Astrocyte (in vitro differentiated cells and primary cell): ENCODE results near the gene MCTP1. TPM values are rescaled to one million over a fixed set of nuclear protein-coding genes. Genes with fewer than 3 reads are reported as not detected.

Experiments used
- DNase-seq: peaks from one replicate; pipeline ENCODE4 v3.0.0-alpha.2; 2010; ENCODE audit warnings: low read depth
- FAIRE-seq: peaks from 2 replicates; lab custom pipeline; 2011; peaks lifted over from hg19 to GRCh38; lab: Jason Lieb, UNC
- H2AFZ ChIP-seq: 2 replicates; pipeline ENCODE4 v1.6.0; 2012; ENCODE audit warnings: low read depth, low read length, inconsistent platforms
- H3K27ac ChIP-seq: 2 replicates; pipeline ENCODE4 v1.5.1; 2011; ENCODE audit warnings: low read depth, low read length, inconsistent platforms
- H3K27me3 ChIP-seq: 2 replicates; pipeline ENCODE4 v1.6.0; 2011; ENCODE audit warnings: low read length, inconsistent platforms; ENCODE audit not compliant: insufficient read depth
- H3K36me3 ChIP-seq: 2 replicates; pipeline ENCODE4 v1.5.1; 2011; ENCODE audit warnings: low read length, inconsistent platforms; ENCODE audit not compliant: insufficient read depth
- H3K4me1 ChIP-seq: 2 replicates; pipeline ENCODE4 v1.5.1; 2011; ENCODE audit warnings: low read length, inconsistent platforms; ENCODE audit not compliant: insufficient read depth
- H3K4me2 ChIP-seq: 2 replicates; pipeline ENCODE4 v1.6.0; 2012; ENCODE audit warnings: low read length, inconsistent platforms
- H3K4me3 ChIP-seq: 2 replicates; pipeline ENCODE4 v1.5.1; 2011; ENCODE audit warnings: low read depth, mild to moderate bottlenecking, low read length, inconsistent platforms; ENCODE audit not compliant: insufficient read depth
- H3K79me2 ChIP-seq: 2 replicates; pipeline ENCODE4 v1.6.0; 2012; ENCODE audit warnings: mild to moderate bottlenecking, low read length, inconsistent platforms; ENCODE audit not compliant: insufficient read depth
- H3K9ac ChIP-seq: 2 replicates; pipeline ENCODE4 v1.6.0; 2012; ENCODE audit warnings: mild to moderate bottlenecking, low read length, inconsistent platforms
- H3K9me3 ChIP-seq: 2 replicates; pipeline ENCODE4 v1.5.1; 2012; ENCODE audit warnings: low read depth, mild to moderate bottlenecking, low read length, inconsistent platforms; ENCODE audit not compliant: insufficient read depth
- H4K20me1 ChIP-seq: 2 replicates; pipeline ENCODE4 v1.6.0; 2012; ENCODE audit warnings: low read length, inconsistent platforms; ENCODE audit not compliant: insufficient read depth
- H3K27ac Mint-ChIP-seq: one replicate; pipeline ENCODE4 v1.8.0; 2021; ENCODE audit warnings: mild to moderate bottlenecking, mixed read lengths; ENCODE audit not compliant: unreplicated experiment
- H3K27me3 Mint-ChIP-seq: one replicate; pipeline ENCODE4 v1.8.0; 2021; ENCODE audit warnings: low read depth, mixed read lengths; ENCODE audit not compliant: unreplicated experiment
- H3K36me3 Mint-ChIP-seq: one replicate; pipeline ENCODE4 v1.8.0; 2021; ENCODE audit warnings: low read depth, mixed read lengths; ENCODE audit not compliant: unreplicated experiment
- H3K4me1 Mint-ChIP-seq: one replicate; pipeline ENCODE4 v1.8.0; 2021; ENCODE audit warnings: low read depth, mixed read lengths; ENCODE audit not compliant: unreplicated experiment
- H3K4me3 Mint-ChIP-seq: one replicate; pipeline ENCODE4 v1.8.0; 2021; ENCODE audit warnings: mild to moderate bottlenecking, moderate library complexity, mixed read lengths; ENCODE audit not compliant: unreplicated experiment
- H3K9me3 Mint-ChIP-seq: one replicate; pipeline ENCODE4 v1.8.0; 2021; ENCODE audit warnings: mild to moderate bottlenecking, mixed read lengths; ENCODE audit not compliant: unreplicated experiment
- CTCF ChIP-seq: IDR thresholded peaks from 2 replicates; pipeline ENCODE4 v1.5.1; 2011; ENCODE audit warnings: low read depth, mild to moderate bottlenecking, inconsistent platforms, low read length, moderate library complexity; ENCODE audit not compliant: insufficient read depth
- EZH2 ChIP-seq: IDR thresholded peaks from 2 replicates; pipeline ENCODE4 v1.6.1; 2012; ENCODE audit warnings: mild to moderate bottlenecking, low read length, inconsistent platforms; ENCODE audit not compliant: insufficient read depth
- total RNA-seq: library from RNA; stranded (reverse); gene quantifications from 2 replicates; pipeline ENCODE4 v1.2.1, GENCODE V29; 2021

MCTP1 gene
- total RNA-seq, 1 donor from 2014 or later: 40.6 TPM

GRCh38 chr5:94870511-94871183 is 414.2 kb downstream of the MCTP1 start:
- peak overlapping the region; percentile 17 for H3K4me2 ChIP-seq
- H3K4me1 ChIP-seq: no peaks in the 10 kb centered on the region
- H3K79me2 ChIP-seq: no peaks in the 10 kb centered on the region
- DNase-seq (no peak), FAIRE-seq (no peak)
- no peak for TF ChIP-seq CTCF
- TF ChIP-seq EZH2: no peak
- no peaks in the 10 kb centered on the region for H3K27me3 Mint-ChIP-seq
- H3K9ac ChIP-seq: no peak overlapping the region
- no peaks in the 10 kb centered on the region for H4K20me1 ChIP-seq
- H3K36me3 ChIP-seq: no peaks in the 10 kb centered on the region
- no peaks in the 10 kb centered on the region for H3K27me3 ChIP-seq
- no peak overlapping the region for H3K4me3 Mint-ChIP-seq
- H3K27ac Mint-ChIP-seq: no peak overlapping the region
- H2AFZ ChIP-seq: peak overlapping the region; percentile 13
- no peaks in the 10 kb centered on the region for H3K9me3 ChIP-seq
- no peaks in the 10 kb centered on the region for H3K4me1 Mint-ChIP-seq
- no peaks in the 10 kb centered on the region for H3K9me3 Mint-ChIP-seq
- peaks cover 9% of the 10 kb centered on the region for H3K36me3 Mint-ChIP-seq
- no peak overlapping the region for H3K27ac ChIP-seq
- no peak overlapping the region for H3K4me3 ChIP-seq

DNA sequence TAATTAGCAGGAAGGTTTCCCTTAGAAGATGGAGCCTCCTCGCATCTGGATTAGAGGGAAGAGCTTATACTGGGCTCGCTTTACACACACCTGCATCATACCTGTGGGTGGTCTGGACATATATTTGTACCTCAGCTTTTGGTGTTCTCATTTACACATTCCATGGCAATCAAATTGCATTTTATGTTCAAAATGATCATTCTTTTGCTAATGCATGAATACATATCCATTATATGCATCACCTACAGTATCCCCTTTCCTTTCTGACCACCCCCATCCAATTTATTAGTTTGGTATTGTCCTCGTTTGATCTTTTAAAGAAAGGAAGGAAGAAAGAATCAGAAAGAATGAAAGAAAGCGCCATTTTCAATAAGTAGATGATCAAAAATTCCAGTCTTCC is 415.0 kb downstream of the MCTP1 start:
- no peak overlapping the region for H3K27ac Mint-ChIP-seq
- H3K9me3 Mint-ChIP-seq: no peaks in the 10 kb centered on the region
- H3K4me1 Mint-ChIP-seq: no peaks in the 10 kb centered on the region
- no peak overlapping the region for H2AFZ ChIP-seq
- H3K4me3 ChIP-seq: no peak overlapping the region
- H4K20me1 ChIP-seq: no peaks in the 10 kb centered on the region
- H3K9ac ChIP-seq: no peak overlapping the region
- H3K4me1 ChIP-seq: no peaks in the 10 kb centered on the region
- no peaks in the 10 kb centered on the region for H3K36me3 ChIP-seq
- no peak overlapping the region for H3K27ac ChIP-seq
- no peaks in the 10 kb centered on the region for H3K27me3 ChIP-seq
- DNase-seq (no peak), FAIRE-seq (no peak)
- H3K9me3 ChIP-seq: no peaks in the 10 kb centered on the region
- H3K79me2 ChIP-seq: no peaks in the 10 kb centered on the region
- H3K27me3 Mint-ChIP-seq: no peaks in the 10 kb centered on the region
- no peak for TF ChIP-seq EZH2
- no peak for TF ChIP-seq CTCF
- H3K36me3 Mint-ChIP-seq: peaks cover 9% of the 10 kb centered on the region
- no peak overlapping the region for H3K4me3 Mint-ChIP-seq
- H3K4me2 ChIP-seq: no peak overlapping the region

DNA sequence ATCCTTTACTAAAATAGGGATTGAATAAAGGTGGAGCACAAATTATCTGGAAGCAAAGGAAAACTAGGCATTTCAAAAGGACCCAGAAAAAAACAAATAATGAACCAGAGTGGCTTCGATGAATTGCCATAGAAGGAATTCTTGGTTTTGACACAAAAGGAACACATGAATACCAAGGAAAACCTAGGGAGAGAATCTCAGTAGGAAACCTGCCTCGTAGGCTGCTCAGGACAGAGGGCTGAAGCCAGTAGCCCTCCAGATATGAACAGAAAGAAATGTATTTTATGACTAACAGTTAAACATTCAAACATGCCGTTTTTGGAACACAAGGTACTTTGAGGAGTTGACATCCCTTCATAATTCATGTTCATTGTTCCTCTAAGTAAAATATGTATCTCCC is 420.9 kb downstream of the MCTP1 start:
- no peak for TF ChIP-seq EZH2
- no peak for TF ChIP-seq CTCF
- H3K4me3 Mint-ChIP-seq: no peak overlapping the region
- no peaks in the 10 kb centered on the region for H3K4me1 ChIP-seq

More for the DNA sequence above, 420.9 kb downstream of the MCTP1 start:
- H3K4me3 ChIP-seq: no peak overlapping the region
- H3K36me3 ChIP-seq: no peaks in the 10 kb centered on the region
- H3K27ac Mint-ChIP-seq: no peak overlapping the region
- FAIRE-seq (no peak), DNase-seq (no peak)
- no peaks in the 10 kb centered on the region for H3K27me3 ChIP-seq
- peaks cover 13% of the 10 kb centered on the region for H3K36me3 Mint-ChIP-seq
- no peaks in the 10 kb centered on the region for H3K27me3 Mint-ChIP-seq
- H3K4me1 Mint-ChIP-seq: no peaks in the 10 kb centered on the region
- no peaks in the 10 kb centered on the region for H3K9me3 ChIP-seq
- no peaks in the 10 kb centered on the region for H4K20me1 ChIP-seq
- H3K79me2 ChIP-seq: no peaks in the 10 kb centered on the region
- H3K9me3 Mint-ChIP-seq: no peaks in the 10 kb centered on the region
- H3K27ac ChIP-seq: no peak overlapping the region
- H3K9ac ChIP-seq: no peak overlapping the region
- no peak overlapping the region for H2AFZ ChIP-seq
- no peak overlapping the region for H3K4me2 ChIP-seq
